Measurements from ENCODE around the gene CNOT2.

CNOT2 gene

GRCh38 chr12:70271025-70271424 is 27.8 kb downstream of the CNOT2 start:
- no peak overlapping the region for H3K4me3 ChIP-seq (ENCODE audit: low read depth, low read length)
- no peaks in the 10 kb centered on the region for H3K27me3 ChIP-seq (replicated peaks)
- DNase-seq = no peak
- H3K27ac ChIP-seq = no peak overlapping the region
- in situ Hi-C loops (cut with HindIII; ENCODE audit: low pct_ligation_motif_present, low sequenced_read_pairs) = no loop called here
- no peak for TF ChIP-seq CTCF (IDR thresholded peaks at IDR 0.05; ENCODE audit: low read depth, low read length, missing control alignments)
- no peaks in the 10 kb centered on the region for H3K36me3 ChIP-seq (replicated peaks)

DNA sequence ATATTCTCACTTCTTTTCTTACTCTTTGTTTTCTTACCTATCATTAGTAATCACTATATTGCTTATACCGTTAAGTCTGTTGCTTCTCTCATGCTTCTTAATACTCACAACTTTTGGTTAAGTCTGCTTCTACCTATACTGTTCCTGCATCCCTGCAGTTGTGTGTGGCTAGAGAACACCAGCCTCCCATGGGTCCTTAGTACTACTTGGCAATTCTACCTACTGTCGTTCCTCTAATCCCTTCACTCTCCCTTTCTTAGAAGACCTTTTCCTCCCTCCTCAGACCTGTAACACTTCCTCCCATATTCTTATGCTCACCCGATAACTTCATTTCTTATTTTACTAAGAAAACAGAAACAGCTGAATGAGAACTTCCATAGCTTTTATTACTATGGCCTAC is 29.3 kb downstream of the CNOT2 start:
- Histone ChIP-seq H3K4me3 (ENCODE audit: low read depth, low read length) (no peak overlapping the region), H3K36me3 (replicated peaks) (no peaks in the 10 kb centered on the region), H3K27me3 (replicated peaks) (no peaks in the 10 kb centered on the region), H3K27ac (no peak overlapping the region)
- no peak for TF ChIP-seq CTCF (IDR thresholded peaks at IDR 0.05; ENCODE audit: low read depth, low read length, missing control alignments)
- in situ Hi-C loops (cut with HindIII; ENCODE audit: low pct_ligation_motif_present, low sequenced_read_pairs) = no loop called here
- DNase-seq = no peak

- Histone ChIP-seq H3K27me3 (replicated peaks) (no peaks in the 10 kb centered on the region), H3K27ac (no peak overlapping the region), H3K36me3 (replicated peaks) (peaks cover 2% of the 10 kb centered on the region), H3K4me3 (ENCODE audit: low read depth, low read length) (no peak overlapping the region)
- DNase-seq = no peak
- no peak for TF ChIP-seq CTCF (IDR thresholded peaks at IDR 0.05; ENCODE audit: low read depth, low read length, missing control alignments)
- in situ Hi-C loops (cut with HindIII; ENCODE audit: low pct_ligation_motif_present, low sequenced_read_pairs) = no loop called here
Observed at GRCh38 chr12:70275045-70275444, 31.8 kb downstream of the CNOT2 start.

GRCh38 chr12:70277973-70278372 is 34.7 kb downstream of the CNOT2 start:
- in situ Hi-C loops (cut with HindIII; ENCODE audit: low pct_ligation_motif_present, low sequenced_read_pairs) = no loop called here
- no peak for DNase-seq
- TF ChIP-seq CTCF (IDR thresholded peaks at IDR 0.05; ENCODE audit: low read depth, low read length, missing control alignments) = no peak
- Histone ChIP-seq H3K27me3 (replicated peaks) (no peaks in the 10 kb centered on the region), H3K27ac (no peak overlapping the region), H3K4me3 (ENCODE audit: low read depth, low read length) (no peak overlapping the region), H3K36me3 (replicated peaks) (peaks cover 2% of the 10 kb centered on the region)

DNA sequence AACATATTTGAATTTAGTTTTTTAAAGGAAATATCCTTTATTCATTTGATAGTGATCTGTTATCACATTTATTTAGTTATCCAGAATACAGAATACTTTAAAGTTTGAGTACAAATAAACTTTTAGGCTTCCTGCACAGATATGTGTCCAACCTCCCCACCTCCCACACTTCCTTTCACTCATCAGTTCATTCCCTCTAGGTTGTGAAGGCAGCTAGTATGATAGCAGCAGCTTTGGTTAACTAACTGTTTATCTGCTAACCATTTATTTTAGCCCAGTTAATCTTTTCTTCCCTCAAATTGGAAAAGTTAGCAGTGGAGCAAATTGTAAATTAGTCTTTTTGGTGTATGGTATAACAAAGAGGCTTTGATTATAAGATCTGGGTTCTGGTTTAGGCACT is 35.7 kb downstream of the CNOT2 start:
- in situ Hi-C loops (cut with HindIII; ENCODE audit: low pct_ligation_motif_present, low sequenced_read_pairs) = no loop called here
- Histone ChIP-seq H3K27me3 (replicated peaks) (no peaks in the 10 kb centered on the region), H3K27ac (no peak overlapping the region), H3K4me3 (ENCODE audit: low read depth, low read length) (no peak overlapping the region), H3K36me3 (replicated peaks) (peaks cover 2% of the 10 kb centered on the region)
- DNase-seq = no peak
- no peak for TF ChIP-seq CTCF (IDR thresholded peaks at IDR 0.05; ENCODE audit: low read depth, low read length, missing control alignments)

DNA sequence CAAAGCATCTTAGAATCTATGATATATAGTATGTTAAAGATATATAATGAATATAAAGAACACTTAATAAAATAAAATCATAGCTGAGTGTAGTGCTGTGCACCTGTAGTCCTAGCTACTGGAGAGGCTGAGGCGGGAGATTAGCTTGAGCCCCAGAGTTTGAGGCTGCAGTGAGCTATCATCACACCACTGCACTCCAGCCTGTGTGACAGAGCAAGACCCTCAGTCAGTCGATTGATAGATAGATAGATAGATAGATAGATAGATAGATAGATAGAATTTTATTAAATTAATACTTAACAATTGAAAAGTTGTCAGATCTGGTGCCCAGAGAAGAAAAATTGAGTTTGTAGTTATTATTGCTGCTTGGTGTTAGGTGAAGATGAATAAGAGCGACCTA is 40.0 kb downstream of the CNOT2 start:
- Histone ChIP-seq H3K4me3 (ENCODE audit: low read depth, low read length) (no peak overlapping the region), H3K27me3 (replicated peaks) (no peaks in the 10 kb centered on the region), H3K36me3 (replicated peaks) (peaks cover 6% of the 10 kb centered on the region), H3K27ac (no peak overlapping the region)
- in situ Hi-C loops (cut with HindIII; ENCODE audit: low pct_ligation_motif_present, low sequenced_read_pairs) = no loop called here
- no peak for TF ChIP-seq CTCF (IDR thresholded peaks at IDR 0.05; ENCODE audit: low read depth, low read length, missing control alignments)
- DNase-seq = no peak
